DOHH2 (cell line): ENCODE results near the gene NEDD4L.

Experiments used
- EZH2phosphoT487 ChIP-seq: fragments of 200-600 bp; sonication (generic); IDR thresholded peaks from 2 replicates; pipeline ENCODE4 v1.6.1; 2017; ENCODE audit warnings: borderline replicate concordance, mild to moderate bottlenecking, antibody characterized with exemption, low read length, moderate library complexity, mixed read lengths
- TF ChIP-seq, protein P1 (sequence below): fragments of 200-600 bp; sonication (generic); IDR thresholded peaks from one replicate; pipeline ENCODE4 v1.5.1; 2014; ENCODE audit warnings: antibody characterized with exemption, mild to moderate bottlenecking, low read depth, low read length; ENCODE audit not compliant: poor library complexity, severe bottlenecking

DNA sequence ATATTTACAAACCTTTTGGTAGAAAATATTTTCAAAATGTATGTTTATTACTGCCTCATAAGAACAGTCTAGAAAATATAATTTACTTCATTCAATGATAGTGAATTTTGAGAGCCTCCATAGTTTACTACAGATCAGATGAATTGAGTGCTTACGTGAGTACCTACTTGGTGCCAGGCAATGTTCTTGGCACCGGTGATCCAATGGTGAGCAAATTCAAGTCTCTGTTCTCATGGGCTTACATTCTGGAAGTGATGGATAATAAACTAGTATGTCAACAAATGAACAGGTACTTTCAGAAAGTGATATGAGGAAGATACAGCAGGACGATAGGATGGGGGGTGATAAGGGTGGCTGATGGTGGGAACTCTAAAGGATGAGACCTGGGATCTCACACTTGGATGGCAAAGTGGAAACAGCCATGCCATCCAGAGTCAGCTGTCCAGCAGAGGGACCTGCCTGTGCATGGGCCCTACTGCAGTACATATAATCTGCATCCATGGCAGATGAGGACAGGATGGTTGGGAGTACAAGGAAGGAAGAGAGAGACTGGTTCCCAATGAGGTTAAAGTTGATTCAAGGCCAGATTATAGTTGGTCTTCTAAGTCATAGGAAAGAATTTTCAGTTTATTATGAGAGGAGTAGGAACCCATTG is 277.0 kb downstream of the NEDD4L start:
- TF ChIP-seq EZH2phosphoT487 = no peak
- TF ChIP-seq, protein P1, sequence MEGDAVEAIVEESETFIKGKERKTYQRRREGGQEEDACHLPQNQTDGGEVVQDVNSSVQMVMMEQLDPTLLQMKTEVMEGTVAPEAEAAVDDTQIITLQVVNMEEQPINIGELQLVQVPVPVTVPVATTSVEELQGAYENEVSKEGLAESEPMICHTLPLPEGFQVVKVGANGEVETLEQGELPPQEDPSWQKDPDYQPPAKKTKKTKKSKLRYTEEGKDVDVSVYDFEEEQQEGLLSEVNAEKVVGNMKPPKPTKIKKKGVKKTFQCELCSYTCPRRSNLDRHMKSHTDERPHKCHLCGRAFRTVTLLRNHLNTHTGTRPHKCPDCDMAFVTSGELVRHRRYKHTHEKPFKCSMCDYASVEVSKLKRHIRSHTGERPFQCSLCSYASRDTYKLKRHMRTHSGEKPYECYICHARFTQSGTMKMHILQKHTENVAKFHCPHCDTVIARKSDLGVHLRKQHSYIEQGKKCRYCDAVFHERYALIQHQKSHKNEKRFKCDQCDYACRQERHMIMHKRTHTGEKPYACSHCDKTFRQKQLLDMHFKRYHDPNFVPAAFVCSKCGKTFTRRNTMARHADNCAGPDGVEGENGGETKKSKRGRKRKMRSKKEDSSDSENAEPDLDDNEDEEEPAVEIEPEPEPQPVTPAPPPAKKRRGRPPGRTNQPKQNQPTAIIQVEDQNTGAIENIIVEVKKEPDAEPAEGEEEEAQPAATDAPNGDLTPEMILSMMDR = no peak
